DND-41 (cell line): ENCODE measurements around the gene CAPN2.
A peak's percentile ranks its signal among the peaks of the same experiment; 100 is the strongest.
"Not testable (repeated sequence)": the region's sequence is repeated elsewhere in the genome, so short reads cannot be mapped to it uniquely, and the experiment has no call there.

Source experiments
- ATAC-seq: fragments of 200-7000 bp; cut with Tn5 transposase; 3 replicates; pipeline ENCODE4 v1.9.1; 2021; ENCODE audit warnings: low read depth; ENCODE audit not compliant: insufficient read depth
- DNase-seq: peaks from one replicate; pipeline ENCODE4 v3.0.0-alpha.2; 2020
- H2AFZ ChIP-seq: 2 replicates; pipeline ENCODE4 v1.6.0; 2012; ENCODE audit warnings: low read depth, low read length
- H3K27ac ChIP-seq: 2 replicates; pipeline ENCODE4 v1.5.1; 2012; ENCODE audit warnings: low read length, inconsistent platforms
- H3K27me3 ChIP-seq: fragments of 200-600 bp; sonication (generic); 2 replicates; pipeline ENCODE4 v1.6.0; 2012; ENCODE audit warnings: low read length, mild to moderate bottlenecking, inconsistent platforms; ENCODE audit not compliant: insufficient read depth, poor library complexity
- H3K36me3 ChIP-seq: 2 replicates; pipeline ENCODE4 v1.5.1; 2012; ENCODE audit warnings: low read length, inconsistent platforms; ENCODE audit not compliant: insufficient read depth
- H3K4me1 ChIP-seq: 2 replicates; pipeline ENCODE4 v1.5.1; 2012; ENCODE audit warnings: mild to moderate bottlenecking, low read length; ENCODE audit not compliant: insufficient read depth
- H3K4me2 ChIP-seq: 2 replicates; pipeline ENCODE4 v1.6.0; 2012; ENCODE audit warnings: mild to moderate bottlenecking, moderate library complexity, low read length, inconsistent platforms; ENCODE audit not compliant: insufficient read depth
- H3K4me3 ChIP-seq, 2 experiments: fragments of 200-600 bp in 1 of 2; shearing (Covaris generic) in 1 of 2; 2 replicates each; pipeline ENCODE4 v1.5.1; 2012 to 2016; ENCODE audit warnings: inconsistent platforms in 2 of 2, low read length in 2 of 2, mild to moderate bottlenecking in 2 of 2, low read depth in 1 of 2, moderate library complexity in 1 of 2
- H3K79me2 ChIP-seq: 2 replicates; pipeline ENCODE4 v1.6.0; 2012; ENCODE audit warnings: low read length, inconsistent platforms; ENCODE audit not compliant: insufficient read depth
- H3K9ac ChIP-seq: 2 replicates; pipeline ENCODE4 v1.6.0; 2012; ENCODE audit warnings: low read depth, mild to moderate bottlenecking, inconsistent platforms, low read length, moderate library complexity
- H3K9me3 ChIP-seq: 2 replicates; pipeline ENCODE4 v1.5.1; 2012; ENCODE audit warnings: low read length, moderate library complexity, mild to moderate bottlenecking, inconsistent platforms; ENCODE audit not compliant: insufficient read depth, severe bottlenecking
- H4K20me1 ChIP-seq: 2 replicates; pipeline ENCODE4 v1.6.0; 2012; ENCODE audit warnings: low read length; ENCODE audit not compliant: insufficient read depth
- CTCF ChIP-seq: IDR thresholded peaks from 2 replicates; pipeline ENCODE4 v1.5.1; 2012; ENCODE audit warnings: borderline replicate concordance, low read length, moderate library complexity, mild to moderate bottlenecking; ENCODE audit not compliant: poor library complexity, severe bottlenecking; ENCODE audit errors: extremely low read depth
- EZH2 ChIP-seq: IDR thresholded peaks from 3 replicates; pipeline ENCODE4 v1.6.1; 2012; ENCODE audit warnings: borderline replicate concordance, low read depth, mild to moderate bottlenecking, moderate library complexity, low read length, inconsistent platforms; ENCODE audit not compliant: severe bottlenecking

CAPN2 gene

GRCh38 chr1:223803211-223803610, 90.9 kb downstream of the CAPN2 start:
- no peaks in the 10 kb centered on the region for H3K4me1 ChIP-seq
- no peaks in the 10 kb centered on the region for H4K20me1 ChIP-seq
- H3K27me3 ChIP-seq: no peaks in the 10 kb centered on the region
- H3K9me3 ChIP-seq: no peaks in the 10 kb centered on the region
- no peak for ATAC-seq
- no peak overlapping the region for H2AFZ ChIP-seq
- no peak for DNase-seq
- H3K36me3 ChIP-seq: peaks cover 86% of the 10 kb centered on the region
- H3K4me2 ChIP-seq: no peak overlapping the region
- TF ChIP-seq EZH2 (no peak), CTCF (no peak)
- H3K9ac ChIP-seq: no peak overlapping the region
- no peaks in the 10 kb centered on the region for H3K79me2 ChIP-seq
- H3K4me3 ChIP-seq: no peak overlapping the region
- no peak overlapping the region for H3K27ac ChIP-seq

- ATAC-seq, DNase-seq, H3K9ac ChIP-seq, H3K4me1 ChIP-seq, H3K27me3 ChIP-seq, H3K4me2 ChIP-seq, H3K4me3 ChIP-seq, H4K20me1 ChIP-seq, H3K27ac ChIP-seq, H2AFZ ChIP-seq, H3K79me2 ChIP-seq, H3K9me3 ChIP-seq: not testable (repeated sequence)
- H3K36me3 ChIP-seq: peaks cover 60% of the 10 kb centered on the region
Measured at GRCh38 chr1:223809905-223810304, 97.6 kb downstream of the CAPN2 start.

- peaks cover 5% of the 10 kb centered on the region; the same call in 1 of the 2 replicates for H3K79me2 ChIP-seq
- H3K36me3 ChIP-seq: peaks cover 60% of the 10 kb centered on the region
- no peak for DNase-seq
- H3K4me3 ChIP-seq: no peak overlapping the region
- H2AFZ ChIP-seq: no peak overlapping the region
- no peak overlapping the region for H3K4me2 ChIP-seq
- H3K27ac ChIP-seq: no peak overlapping the region
- H3K4me1 ChIP-seq: no peaks in the 10 kb centered on the region
- no peak overlapping the region for H3K9ac ChIP-seq
- TF ChIP-seq EZH2: no peak
- TF ChIP-seq CTCF: no peak
- no peak for ATAC-seq
- peaks cover 4% of the 10 kb centered on the region for H4K20me1 ChIP-seq
- H3K27me3 ChIP-seq: no peaks in the 10 kb centered on the region
- H3K9me3 ChIP-seq: no peaks in the 10 kb centered on the region
Measured at GRCh38 chr1:223810586-223810985, 98.2 kb downstream of the CAPN2 start.

GRCh38 chr1:223811634-223812101, 99.3 kb downstream of the CAPN2 start:
- H3K9me3 ChIP-seq: no peaks in the 10 kb centered on the region
- H3K4me1 ChIP-seq: no peaks in the 10 kb centered on the region
- no peak for DNase-seq
- no peak; the same call in 2 of the 3 replicates for ATAC-seq
- H3K36me3 ChIP-seq: peaks cover 58% of the 10 kb centered on the region
- TF ChIP-seq CTCF: peak; percentile 54
- no peak for TF ChIP-seq EZH2
- no peaks in the 10 kb centered on the region for H3K27me3 ChIP-seq
- no peak overlapping the region for H3K4me2 ChIP-seq
- no peak overlapping the region for H2AFZ ChIP-seq
- no peak overlapping the region for H3K9ac ChIP-seq
- H3K27ac ChIP-seq: no peak overlapping the region
- no peak overlapping the region for H3K4me3 ChIP-seq
- peaks cover 8% of the 10 kb centered on the region; the same call in 1 of the 2 replicates for H3K79me2 ChIP-seq
- H4K20me1 ChIP-seq: peaks cover 4% of the 10 kb centered on the region
